Smooth muscle cell (in vitro differentiated cells): ENCODE data around the gene ALDH16A1. TPM values are rescaled to one million over a fixed set of nuclear protein-coding genes. Genes with fewer than 3 reads are reported as not detected.

Experiments
- DNase-seq: peaks from one replicate; lab custom pipeline; 2025; ENCODE audit not compliant: unreplicated experiment; lab: John Stamatoyannopoulos, UW
- H2AFZ ChIP-seq: fragments of 200-600 bp; sonication (generic); 2 replicates; pipeline ENCODE4 v1.6.0; 2016; ENCODE audit warnings: antibody characterized with exemption, low read depth, mild to moderate bottlenecking
- H3F3A ChIP-seq: fragments of 200-600 bp; sonication (generic); 2 replicates; pipeline ENCODE4 v1.6.0; 2017; ENCODE audit warnings: antibody characterized with exemption, low read depth
- H3K27ac ChIP-seq: fragments of 200-600 bp; sonication (generic); 2 replicates; pipeline ENCODE4 v1.5.1; 2016; ENCODE audit warnings: low read depth, mild to moderate bottlenecking
- H3K27me3 ChIP-seq: fragments of 200-600 bp; sonication (generic); 2 replicates; pipeline ENCODE4 v1.6.1; 2016; ENCODE audit warnings: low read depth, mild to moderate bottlenecking
- H3K36me3 ChIP-seq: fragments of 200-600 bp; sonication (generic); 2 replicates; pipeline ENCODE4 v1.5.1; 2016; ENCODE audit warnings: low read depth
- H3K4me1 ChIP-seq: fragments of 200-600 bp; sonication (generic); 2 replicates; pipeline ENCODE4 v1.5.1; 2016; ENCODE audit warnings: low read depth
- H3K4me2 ChIP-seq: fragments of 200-600 bp; sonication (generic); 2 replicates; pipeline ENCODE4 v1.6.0; 2016; ENCODE audit warnings: mild to moderate bottlenecking
- H3K4me3 ChIP-seq: fragments of 200-600 bp; sonication (generic); 2 replicates; pipeline ENCODE4 v1.5.1; 2016; ENCODE audit warnings: mild to moderate bottlenecking
- H3K79me2 ChIP-seq: fragments of 200-600 bp; sonication (generic); 2 replicates; pipeline ENCODE4 v1.6.0; 2016; ENCODE audit warnings: low read depth, mild to moderate bottlenecking
- H3K9ac ChIP-seq: fragments of 200-600 bp; sonication (generic); 2 replicates; pipeline ENCODE4 v1.6.0; 2016; ENCODE audit warnings: low read depth
- H3K9me3 ChIP-seq: fragments of 200-600 bp; sonication (generic); replicated peaks from 2 replicates; pipeline ENCODE4 v1.5.1; 2016; ENCODE audit warnings: low read depth
- H4K20me1 ChIP-seq: fragments of 200-600 bp; sonication (generic); 2 replicates; pipeline ENCODE4 v1.6.0; 2016; ENCODE audit warnings: low read depth
- WGBS: methylation state at CpG from one replicate; pipeline ENCODE4 v1.1.7; 2016; ENCODE audit warnings: low lambda C conversion rate; 5-methylcytosine and 5-hydroxymethylcytosine counted together
- polyA plus RNA-seq: library from polyadenylated mRNA; unstranded; fragments of >200 nt; fragmentation: Nextera tagmentation; extraction: Ambion mirVana; gene quantifications from 2 replicates; pipeline ENCODE4 v1.2.1, GENCODE V29; 2016
- total RNA-seq: library from RNA; depleted of rRNA; stranded (reverse); fragments of >200 nt; gene quantifications from 2 replicates; pipeline ENCODE4 v1.2.3, GENCODE V29; 2014
- TF ChIP-seq, protein P1 (sequence below): fragments of 200-600 bp; sonication (generic); IDR thresholded peaks from 2 replicates; pipeline ENCODE4 v1.5.1; 2017; ENCODE audit warnings: borderline replicate concordance, mild to moderate bottlenecking, antibody characterized with exemption; ENCODE audit not compliant: insufficient read depth, poor library complexity, severe bottlenecking

ALDH16A1 gene
- total and polyA plus RNA-seq, 2 experiments from 2014 or later, result 10.5 to 24.6 TPM

DNA sequence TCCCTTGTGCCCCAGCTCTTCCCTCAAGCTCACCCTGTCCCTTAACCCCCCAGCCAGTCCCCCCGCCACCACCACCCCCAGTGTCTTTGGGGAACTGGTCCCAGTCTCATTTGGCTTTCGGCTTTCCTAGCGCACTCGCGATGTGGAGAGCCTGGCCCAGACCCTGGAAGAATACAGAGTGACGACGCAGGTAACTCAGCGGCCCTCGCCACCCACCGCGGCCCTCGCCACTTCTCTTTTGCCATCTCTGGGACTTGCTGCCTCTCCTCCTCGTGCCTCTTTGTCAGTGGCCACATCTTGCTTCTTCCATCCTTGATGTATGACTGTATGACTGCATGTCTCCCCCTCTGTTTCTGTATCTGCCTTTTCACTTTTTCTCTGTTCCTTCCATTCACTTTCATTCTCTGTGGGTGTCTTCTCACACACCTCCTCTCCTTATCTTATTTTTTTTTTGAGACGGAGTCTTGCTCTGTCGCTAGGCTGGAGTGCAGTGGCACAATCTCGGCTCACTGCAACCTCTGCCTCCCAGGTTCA lies 45.5 kb upstream of the ALDH16A1 start:
- no peaks in the 10 kb centered on the region for H3K27me3 ChIP-seq
- 97% methylated on average over 16 of the region's 16 CpGs for WGBS

DNA sequence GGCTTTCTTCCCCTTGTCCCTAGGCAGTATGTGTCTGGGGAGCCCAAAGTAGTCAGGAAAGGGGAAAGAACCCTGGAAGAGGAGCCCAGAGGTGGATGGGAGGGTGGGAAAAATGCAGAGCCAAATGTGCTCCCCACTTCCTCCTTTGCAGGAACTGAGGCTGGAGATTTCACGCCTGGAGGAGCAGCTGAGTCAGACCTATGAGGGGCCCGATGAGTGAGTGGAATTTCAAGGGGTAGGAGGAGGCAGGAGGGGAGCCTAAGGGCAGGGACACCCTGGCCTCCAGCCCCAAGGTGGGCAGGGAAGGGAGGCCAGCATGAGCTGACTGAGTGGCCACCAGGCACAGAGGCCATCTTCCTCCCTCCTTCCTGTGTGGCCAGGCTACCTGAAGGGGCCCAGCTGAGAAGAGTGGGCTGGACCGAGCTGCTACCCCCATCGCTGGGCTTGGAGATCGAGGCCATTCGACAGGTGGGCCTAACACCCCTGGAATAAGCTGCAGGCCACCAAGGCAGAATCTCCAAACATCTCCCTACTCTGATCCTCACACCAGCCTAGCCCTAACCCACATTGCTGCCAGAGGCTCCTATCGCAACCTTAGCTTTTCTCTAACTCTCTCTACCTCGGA lies 44.1 kb upstream of the ALDH16A1 start:
- Histone ChIP-seq H3K36me3 (no peaks in the 10 kb centered on the region), H3K4me1 (peaks cover 8% of the 10 kb centered on the region), H3K9ac (no peak overlapping the region), H3F3A (no peaks in the 10 kb centered on the region), H3K27ac (no peak overlapping the region), H3K4me2 (no peak overlapping the region), H3K9me3 (no peaks in the 10 kb centered on the region), H3K79me2 (no peaks in the 10 kb centered on the region), H2AFZ (no peak overlapping the region), H3K27me3 (no peaks in the 10 kb centered on the region), H4K20me1 (no peaks in the 10 kb centered on the region), H3K4me3 (no peak overlapping the region)
- TF ChIP-seq, protein P1, sequence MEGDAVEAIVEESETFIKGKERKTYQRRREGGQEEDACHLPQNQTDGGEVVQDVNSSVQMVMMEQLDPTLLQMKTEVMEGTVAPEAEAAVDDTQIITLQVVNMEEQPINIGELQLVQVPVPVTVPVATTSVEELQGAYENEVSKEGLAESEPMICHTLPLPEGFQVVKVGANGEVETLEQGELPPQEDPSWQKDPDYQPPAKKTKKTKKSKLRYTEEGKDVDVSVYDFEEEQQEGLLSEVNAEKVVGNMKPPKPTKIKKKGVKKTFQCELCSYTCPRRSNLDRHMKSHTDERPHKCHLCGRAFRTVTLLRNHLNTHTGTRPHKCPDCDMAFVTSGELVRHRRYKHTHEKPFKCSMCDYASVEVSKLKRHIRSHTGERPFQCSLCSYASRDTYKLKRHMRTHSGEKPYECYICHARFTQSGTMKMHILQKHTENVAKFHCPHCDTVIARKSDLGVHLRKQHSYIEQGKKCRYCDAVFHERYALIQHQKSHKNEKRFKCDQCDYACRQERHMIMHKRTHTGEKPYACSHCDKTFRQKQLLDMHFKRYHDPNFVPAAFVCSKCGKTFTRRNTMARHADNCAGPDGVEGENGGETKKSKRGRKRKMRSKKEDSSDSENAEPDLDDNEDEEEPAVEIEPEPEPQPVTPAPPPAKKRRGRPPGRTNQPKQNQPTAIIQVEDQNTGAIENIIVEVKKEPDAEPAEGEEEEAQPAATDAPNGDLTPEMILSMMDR, result no peak
- 78% methylated on average over 8 of the region's 8 CpGs for WGBS
- no peak for DNase-seq

More for the DNA sequence above, 45.5 kb upstream of the ALDH16A1 start:
- Histone ChIP-seq H3K79me2 (no peaks in the 10 kb centered on the region), H3K27ac (no peak overlapping the region), H3K4me3 (no peak overlapping the region), H3K36me3 (no peaks in the 10 kb centered on the region), H3F3A (no peaks in the 10 kb centered on the region), H3K9me3 (no peaks in the 10 kb centered on the region), H4K20me1 (no peaks in the 10 kb centered on the region), H3K9ac (no peak overlapping the region), H3K4me1 (peaks cover 17% of the 10 kb centered on the region), H3K4me2 (no peak overlapping the region), H2AFZ (no peak overlapping the region)
- TF ChIP-seq, protein P1, result no peak
- no peak for DNase-seq

DNA sequence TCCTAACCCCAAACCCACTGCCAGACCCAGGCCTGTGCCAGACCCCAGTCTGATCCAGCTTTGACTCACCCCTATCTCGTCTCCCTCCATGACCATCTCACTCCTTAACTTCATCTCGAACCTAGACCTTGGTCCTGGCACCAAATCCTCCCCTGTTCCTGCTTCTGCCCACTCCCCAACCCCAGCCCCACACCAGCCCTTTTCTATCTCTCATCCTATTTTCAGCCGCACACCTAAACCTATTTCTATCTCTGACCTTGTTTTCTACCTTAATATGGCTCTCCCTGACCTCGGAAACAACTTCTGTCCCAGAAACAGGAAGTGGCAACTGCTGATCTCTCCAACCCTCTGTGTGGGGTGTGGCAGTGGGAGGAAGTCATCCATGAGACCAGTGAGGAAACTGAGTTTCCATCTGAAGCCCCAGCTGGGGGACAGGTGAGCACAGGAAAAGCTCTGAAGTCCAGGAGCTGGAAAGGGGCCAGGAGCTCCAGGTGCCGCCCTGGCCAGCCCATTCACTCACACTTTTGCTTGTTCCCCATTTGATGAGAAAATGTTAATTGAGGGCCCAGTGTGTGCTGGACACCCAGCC lies 43.5 kb upstream of the ALDH16A1 start:
- no peak overlapping the region for H2AFZ ChIP-seq
- no peaks in the 10 kb centered on the region for H3K36me3 ChIP-seq
- no peaks in the 10 kb centered on the region for H3K27me3 ChIP-seq
- no peaks in the 10 kb centered on the region for H3K9me3 ChIP-seq
- H3K4me2 ChIP-seq, result no peak overlapping the region
- H3K4me1 ChIP-seq, result peaks cover 3% of the 10 kb centered on the region
- H3K4me3 ChIP-seq, result no peak overlapping the region
- H3K27ac ChIP-seq, result no peak overlapping the region
- no peaks in the 10 kb centered on the region for H4K20me1 ChIP-seq
- 93% methylated on average over 5 of the region's 5 CpGs for WGBS
- H3F3A ChIP-seq, result no peaks in the 10 kb centered on the region
- H3K9ac ChIP-seq, result no peak overlapping the region
- no peak for DNase-seq
- TF ChIP-seq, protein P1, result no peak
- H3K79me2 ChIP-seq, result no peaks in the 10 kb centered on the region
